ENCODE measurements around the gene CLVS2.

- TF ChIP-seq CTCF (IDR thresholded peaks at IDR 0.05) (no peak), POLR2A (IDR thresholded peaks at IDR 0.05) (no peak), POLR2AphosphoS5 (IDR thresholded peaks at IDR 0.05; ENCODE audit: insufficient read depth in 1 of 2, low read depth in 1 of 2) (no peak)
These were observed 42.3 kb upstream of the CLVS2 start for GRCh38 chr6:122953766-122954165.
